ENCODE measurements around the gene P2RX7. TPM values are rescaled to one million over a fixed set of nuclear protein-coding genes. Genes with fewer than 3 reads are reported as not detected.

P2RX7 gene
- total RNA-seq: 1 to 10 TPM; 1.3 to 3.0 TPM
- long read RNA-seq: 0 reads

GRCh38 chr12:121132601-121133481 lies at the start of gene P2RX7:
P2RX7 (plus strand) TSS chr12:121132876; CDS start chr12:121132971, 95 bp downstream.
- intact Hi-C loops (cut with DNase I): no loop called here
- peak; percentile 78 for DNase-seq
- ATAC-seq: peak; percentile 76 to 87

GRCh38 chr12:121084229-121084628 lies 48.4 kb upstream of the P2RX7 start:
- ATAC-seq: no peak
- intact Hi-C loops (cut with DNase I): no loop called here
- no peak for DNase-seq

GRCh38 chr12:121085069-121085468 lies 47.6 kb upstream of the P2RX7 start:
- no peak for DNase-seq
- no peak for ATAC-seq
- intact Hi-C loops (cut with DNase I): no loop called here

GRCh38 chr12:121085506-121086353 lies 46.9 kb upstream of the P2RX7 start:
- ATAC-seq (no peak), DNase-seq (no peak)
- intact Hi-C loops (cut with DNase I): no loop called here

DNA sequence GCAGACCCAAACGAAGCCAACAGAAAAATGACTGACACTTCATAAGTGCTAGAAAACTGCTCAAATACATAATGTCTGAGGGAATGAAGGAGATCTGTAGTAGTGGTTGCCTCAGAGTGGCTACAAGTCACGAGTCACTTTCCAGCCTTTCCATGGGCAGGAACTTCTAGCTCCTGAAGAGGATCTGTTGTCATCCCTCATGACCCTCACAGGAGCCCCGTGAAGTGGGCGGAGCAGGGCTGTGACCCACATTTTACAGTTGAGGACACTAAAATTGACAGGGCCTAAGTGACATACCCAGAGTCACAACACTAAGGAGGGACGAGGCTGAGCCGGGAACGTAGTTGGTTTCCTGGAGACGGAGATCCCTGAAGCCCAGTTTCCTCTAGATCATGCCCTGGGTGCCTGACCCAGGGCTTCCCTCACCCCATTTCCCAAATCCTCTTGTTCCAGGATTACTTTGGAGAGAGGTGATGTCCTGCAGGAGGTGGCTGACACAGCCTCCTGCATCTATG lies 45.8 kb upstream of the P2RX7 start:
- DNase-seq: no peak
- intact Hi-C loops (cut with DNase I): no loop called here
- no peak for ATAC-seq

GRCh38 chr12:121087467-121088194 lies 45.0 kb upstream of the P2RX7 start:
- ATAC-seq (no peak), DNase-seq (no peak)
- intact Hi-C loops (cut with DNase I): no loop called here

GRCh38 chr12:121088195-121088585 lies 44.5 kb upstream of the P2RX7 start:
- intact Hi-C loops (cut with DNase I): no loop called here
- no peak for DNase-seq

GRCh38 chr12:121089031-121089812 lies 43.5 kb upstream of the P2RX7 start:
- peak in 1 of 2 donors; percentile 21 for ATAC-seq
- intact Hi-C loops (cut with DNase I): no loop called here
- DNase-seq: no peak

More at GRCh38 chr12:121088195-121088585, 44.5 kb upstream of the P2RX7 start:
- no peak for ATAC-seq

- DNase-seq (no peak), ATAC-seq (no peak)
- intact Hi-C loops (cut with DNase I): loop anchor here in 1 of 2 donors (10.0 kb wide), 1 partner anchor 505 kb away; the partner anchor contains the start of gene POP5
Observed at GRCh38 chr12:121089813-121090430, 42.8 kb upstream of the P2RX7 start.

DNA sequence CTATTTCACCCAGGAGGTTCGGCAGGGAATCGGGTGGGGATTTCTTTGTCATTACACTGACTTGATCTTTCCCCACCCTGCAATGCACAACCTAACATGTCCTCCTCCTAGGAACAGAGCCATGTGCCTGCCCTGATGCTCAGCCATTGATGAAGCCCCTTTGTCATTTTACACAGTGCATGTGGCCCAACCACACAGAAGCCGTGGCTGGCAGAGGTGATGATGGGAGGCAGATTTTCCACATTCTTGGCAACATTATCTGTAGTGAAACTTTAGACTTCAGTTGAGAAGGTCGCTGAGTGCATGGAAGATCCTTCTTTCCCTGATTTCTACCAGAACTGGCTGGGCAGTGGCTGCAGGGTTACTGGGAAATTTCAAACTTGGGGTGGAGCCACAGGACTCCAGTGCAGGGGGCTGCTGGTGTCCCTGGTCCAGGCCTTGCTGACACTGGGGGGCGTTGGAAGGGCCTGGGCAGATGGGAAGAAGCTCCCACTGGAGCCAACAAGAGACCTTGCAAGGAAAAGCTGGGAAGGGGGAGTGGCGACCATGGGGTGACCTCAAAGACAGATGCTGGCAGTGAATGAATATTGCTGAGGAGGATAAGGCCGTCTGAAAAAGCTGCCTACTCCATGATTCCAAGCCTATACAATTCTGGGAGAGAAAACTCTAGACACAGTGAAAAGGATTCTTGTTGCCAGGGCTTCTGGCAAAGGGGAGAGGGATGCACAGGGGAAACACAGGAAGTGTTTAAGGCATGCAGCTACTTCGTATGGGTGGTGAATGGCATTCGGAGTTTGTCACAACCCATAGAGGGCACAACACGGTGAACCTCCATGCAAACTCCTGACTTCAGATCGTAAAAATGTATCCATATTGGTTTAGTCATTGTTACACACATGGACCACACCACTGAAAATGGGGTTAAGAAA lies 41.8 kb upstream of the P2RX7 start:
- no peak for ATAC-seq
- intact Hi-C loops (cut with DNase I): loop anchor here in 1 of 2 donors (10.0 kb wide), 1 partner anchor 506 kb away; the partner anchor contains the start of gene POP5
- DNase-seq: no peak

DNA sequence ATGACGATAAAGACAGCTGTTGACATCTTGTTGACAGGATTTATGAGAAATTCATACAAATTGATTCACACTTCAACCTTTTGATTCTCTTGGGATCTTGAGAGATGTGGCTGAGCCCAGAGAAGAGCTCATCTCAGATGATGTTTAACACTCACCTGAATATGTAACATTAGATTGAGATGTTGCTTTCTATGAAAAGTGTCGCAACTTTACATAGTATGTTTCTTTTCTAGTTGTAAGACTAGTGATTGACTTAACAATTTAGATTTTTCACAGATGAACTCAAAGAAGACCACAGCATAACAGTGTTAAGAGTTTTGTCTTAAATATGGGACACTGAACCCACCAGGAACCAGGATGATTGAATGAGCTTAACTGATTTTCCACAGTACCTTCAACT lies 40.6 kb upstream of the P2RX7 start:
- no peak for ATAC-seq

GRCh38 chr12:121093487-121093891 lies 39.2 kb upstream of the P2RX7 start:
- DNase-seq (no peak), ATAC-seq (no peak)
- intact Hi-C loops (cut with DNase I): loop anchor here in 1 of 2 donors (10.0 kb wide), 1 partner anchor 509 kb away; the partner anchor contains the start of gene POP5

More for the DNA sequence above, 40.6 kb upstream of the P2RX7 start:
- intact Hi-C loops (cut with DNase I): loop anchor here in 1 of 2 donors (10.0 kb wide), 1 partner anchor 507 kb away; the partner anchor contains the start of gene POP5
- DNase-seq: no peak

GRCh38 chr12:121095544-121096198 lies 37.0 kb upstream of the P2RX7 start:
- intact Hi-C loops (cut with DNase I): loop anchor here in 1 of 2 donors (5.0 to 10.0 kb wide), 2 partner anchors 33 to 511 kb away; partner anchors contain the start of gene POP5
- ATAC-seq (peak; percentile 92 to 96), DNase-seq (peak; percentile 76)

DNA sequence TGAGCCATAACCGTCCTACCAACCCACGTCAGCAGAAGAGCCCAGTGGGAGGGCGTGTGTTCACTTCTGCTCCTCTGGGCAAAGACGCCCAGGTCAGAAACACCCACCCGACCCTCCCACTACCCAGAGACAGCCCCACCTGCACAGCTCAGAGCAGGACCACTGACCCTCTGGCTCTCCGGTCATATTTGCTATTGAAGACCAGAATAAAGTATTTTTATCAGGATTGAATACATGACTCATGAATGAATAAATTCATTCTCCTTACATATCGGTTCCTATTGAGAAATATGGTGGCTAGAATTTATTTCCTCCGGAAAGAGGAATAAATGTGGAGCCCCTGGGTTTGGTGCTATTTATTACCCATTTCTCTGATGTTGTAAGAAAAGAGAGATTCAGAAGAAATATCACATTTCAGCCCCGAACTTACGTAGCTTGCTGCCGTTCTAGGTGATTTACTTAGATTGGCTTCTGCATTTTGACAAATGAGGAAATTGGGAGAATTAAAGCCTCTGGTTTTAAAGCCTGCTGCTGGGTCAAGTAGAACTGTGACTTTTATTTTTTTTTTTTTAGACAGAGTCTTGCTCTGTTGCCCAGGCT lies 36.4 kb upstream of the P2RX7 start:
- DNase-seq: no peak

GRCh38 chr12:121099779-121100178 lies 32.9 kb upstream of the P2RX7 start:
- DNase-seq (no peak), ATAC-seq (no peak)
- intact Hi-C loops (cut with DNase I): loop anchor here in 1 of 2 donors (5.0 to 10.0 kb wide), 2 partner anchors 37 to 515 kb away; partner anchors contain the start of gene POP5

More for the DNA sequence above, 36.4 kb upstream of the P2RX7 start:
- intact Hi-C loops (cut with DNase I): loop anchor here in 1 of 2 donors (5.0 to 10.0 kb wide), 2 partner anchors 34 to 511 kb away; partner anchors contain the start of gene POP5
- ATAC-seq: peak in 1 of 2 donors; percentile 41

All from left cardiac atrium (tissue), 4 donors.